ENCODE measurements around the gene CHGA. TPM values are rescaled to one million over a fixed set of nuclear protein-coding genes. Genes with fewer than 3 reads are reported as not detected.

CHGA gene, protein sequence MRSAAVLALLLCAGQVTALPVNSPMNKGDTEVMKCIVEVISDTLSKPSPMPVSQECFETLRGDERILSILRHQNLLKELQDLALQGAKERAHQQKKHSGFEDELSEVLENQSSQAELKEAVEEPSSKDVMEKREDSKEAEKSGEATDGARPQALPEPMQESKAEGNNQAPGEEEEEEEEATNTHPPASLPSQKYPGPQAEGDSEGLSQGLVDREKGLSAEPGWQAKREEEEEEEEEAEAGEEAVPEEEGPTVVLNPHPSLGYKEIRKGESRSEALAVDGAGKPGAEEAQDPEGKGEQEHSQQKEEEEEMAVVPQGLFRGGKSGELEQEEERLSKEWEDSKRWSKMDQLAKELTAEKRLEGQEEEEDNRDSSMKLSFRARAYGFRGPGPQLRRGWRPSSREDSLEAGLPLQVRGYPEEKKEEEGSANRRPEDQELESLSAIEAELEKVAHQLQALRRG
- total RNA-seq = not detected
- not detected for polyA plus RNA-seq

GRCh38 chr14:92922883-92923743, at the start of gene CHGA:
Gene CHGA, plus strand, starts transcription at chr14:92923150. Its CDS starts 210 bp downstream, at chr14:92923360.
- Mint-ChIP-seq H3K36me3 (no peaks in the 10 kb centered on the region), H3K27ac (peak within 1 kb of the TSS in 1 of 7 donors; percentile 66), H3K4me3 (no peak within 1 kb of the TSS), H3K27me3 (peaks cover 19 to 34% of the 10 kb centered on the region in 2 donors), H3K4me1 (peaks cover 0 to 5% (median 4%) of the 10 kb centered on the region in 4 donors), H3K9me3 (peaks cover 0 to 16% (median 0%) of the 10 kb centered on the region in 8 donors)
- intact Hi-C loops (cut with micrococcal nuclease) = no loop called here
- Histone ChIP-seq H3K4me3 (ENCODE audit: low read length in 2 of 2) (no peak within 1 kb of the TSS), H3K27me3 (ENCODE audit: insufficient read depth, low read length) (no peaks in the 10 kb centered on the region), H3K27ac (ENCODE audit: low read depth, low read length) (no peak within 1 kb of the TSS), H3K9me3 (ENCODE audit: control insufficient read depth in 1 of 2, low read length in 2 of 2) (no peaks in the 10 kb centered on the region), H3K36me3 (ENCODE audit: insufficient read depth, low read length) (no peaks in the 10 kb centered on the region), H3K4me1 (ENCODE audit: insufficient read depth, low read length) (no peaks in the 10 kb centered on the region)
- POLR2A ChIA-PET (ENCODE audit: partially characterized antibody) = no interaction called here
- CTCF ChIA-PET (ENCODE audit: partially characterized antibody) = no interaction called here
- DNase-seq = peak in 4 of 5 donors; percentile 14 to 33 (median 32)

GRCh38 chr14:92874962-92875661, 47.8 kb upstream of the CHGA start:
- Mint-ChIP-seq H3K4me3 (no peak overlapping the region), H3K4me1 (no peaks in the 10 kb centered on the region), H3K27ac (no peak overlapping the region), H3K27me3 (peaks cover 4 to 7% of the 10 kb centered on the region in 2 donors), H3K9me3 (no peaks in the 10 kb centered on the region), H3K36me3 (no peaks in the 10 kb centered on the region)
- no peaks in the 10 kb centered on the region for H3K9me3 ChIP-seq (ENCODE audit: control insufficient read depth in 1 of 2, low read length in 2 of 2)
- DNase-seq = no peak
- no peak overlapping the region for H3K27ac ChIP-seq (ENCODE audit: low read depth, low read length)
- no peaks in the 10 kb centered on the region for H3K36me3 ChIP-seq (ENCODE audit: insufficient read depth, low read length)
- H3K27me3 ChIP-seq (ENCODE audit: insufficient read depth, low read length) = no peaks in the 10 kb centered on the region
- CTCF ChIA-PET (ENCODE audit: partially characterized antibody) = no interaction called here
- intact Hi-C loops (cut with micrococcal nuclease) = no loop called here
- POLR2A ChIA-PET (ENCODE audit: partially characterized antibody) = interaction anchor here (0.7 kb wide), 1 partner anchor 26 kb away, joined by 3 read pairs; no protein-coding TSS in a partner anchor
- H3K4me3 ChIP-seq (ENCODE audit: low read length in 2 of 2) = no peak overlapping the region
- H3K4me1 ChIP-seq (ENCODE audit: insufficient read depth, low read length) = no peaks in the 10 kb centered on the region

- Mint-ChIP-seq H3K9me3 (no peaks in the 10 kb centered on the region), H3K36me3 (no peaks in the 10 kb centered on the region), H3K27ac (no peak overlapping the region), H3K27me3 (peaks cover 9 to 10% of the 10 kb centered on the region in 2 donors), H3K4me1 (no peaks in the 10 kb centered on the region), H3K4me3 (no peak overlapping the region)
- POLR2A ChIA-PET (ENCODE audit: partially characterized antibody) = no interaction called here
- H3K4me3 ChIP-seq (ENCODE audit: low read length in 2 of 2) = no peak overlapping the region
- no peak overlapping the region for H3K27ac ChIP-seq (ENCODE audit: low read depth, low read length)
- no peak for DNase-seq
- no peaks in the 10 kb centered on the region for H3K4me1 ChIP-seq (ENCODE audit: insufficient read depth, low read length)
- no peaks in the 10 kb centered on the region for H3K36me3 ChIP-seq (ENCODE audit: insufficient read depth, low read length)
- CTCF ChIA-PET (ENCODE audit: partially characterized antibody) = no interaction called here
- no peaks in the 10 kb centered on the region for H3K9me3 ChIP-seq (ENCODE audit: control insufficient read depth in 1 of 2, low read length in 2 of 2)
- intact Hi-C loops (cut with micrococcal nuclease) = no loop called here
- H3K27me3 ChIP-seq (ENCODE audit: insufficient read depth, low read length) = no peaks in the 10 kb centered on the region
These were observed 45.1 kb upstream of the CHGA start for GRCh38 chr14:92877757-92878431.

DNA sequence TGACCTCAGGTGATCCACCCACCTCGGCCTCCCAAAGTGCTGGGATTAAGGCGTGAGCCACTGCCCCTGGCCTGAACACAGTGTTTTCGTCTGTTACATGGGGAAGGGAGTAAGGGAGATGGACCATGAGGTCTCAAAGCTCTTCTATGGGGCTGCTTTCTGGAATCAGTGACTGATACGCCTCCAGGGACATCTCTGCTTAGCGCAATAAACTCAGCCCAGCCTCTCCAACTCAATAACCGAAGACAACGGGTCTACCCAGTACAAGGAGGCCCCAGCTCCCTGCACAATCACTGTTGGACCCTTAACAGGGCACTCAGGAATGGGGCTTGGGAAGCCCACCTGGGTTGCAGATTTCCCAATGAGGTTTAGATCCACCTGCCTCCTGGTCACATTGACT, 42.6 kb upstream of the CHGA start:
- Mint-ChIP-seq H3K27me3 (peaks cover 14 to 16% of the 10 kb centered on the region in 2 donors), H3K27ac (no peak overlapping the region), H3K4me3 (no peak overlapping the region), H3K4me1 (no peaks in the 10 kb centered on the region), H3K9me3 (no peaks in the 10 kb centered on the region), H3K36me3 (no peaks in the 10 kb centered on the region)
- Histone ChIP-seq H3K4me3 (ENCODE audit: low read length in 2 of 2) (no peak overlapping the region), H3K27ac (ENCODE audit: low read depth, low read length) (no peak overlapping the region), H3K4me1 (ENCODE audit: insufficient read depth, low read length) (no peaks in the 10 kb centered on the region), H3K9me3 (ENCODE audit: control insufficient read depth in 1 of 2, low read length in 2 of 2) (no peaks in the 10 kb centered on the region), H3K36me3 (ENCODE audit: insufficient read depth, low read length) (no peaks in the 10 kb centered on the region), H3K27me3 (ENCODE audit: insufficient read depth, low read length) (no peaks in the 10 kb centered on the region)
- intact Hi-C loops (cut with micrococcal nuclease) = no loop called here
- POLR2A ChIA-PET (ENCODE audit: partially characterized antibody) = no interaction called here
- DNase-seq = no peak
- CTCF ChIA-PET (ENCODE audit: partially characterized antibody) = no interaction called here

- Mint-ChIP-seq H3K27me3 (peaks cover 14 to 19% of the 10 kb centered on the region in 2 donors), H3K36me3 (no peaks in the 10 kb centered on the region), H3K27ac (no peak overlapping the region), H3K9me3 (no peaks in the 10 kb centered on the region), H3K4me3 (no peak overlapping the region), H3K4me1 (no peaks in the 10 kb centered on the region)
- ChIA-PET POLR2A (ENCODE audit: partially characterized antibody) (no interaction called here), CTCF (ENCODE audit: partially characterized antibody) (no interaction called here)
- intact Hi-C loops (cut with micrococcal nuclease) = no loop called here
- Histone ChIP-seq H3K4me3 (ENCODE audit: low read length in 2 of 2) (no peak overlapping the region), H3K27ac (ENCODE audit: low read depth, low read length) (no peak overlapping the region), H3K9me3 (ENCODE audit: control insufficient read depth in 1 of 2, low read length in 2 of 2) (no peaks in the 10 kb centered on the region), H3K36me3 (ENCODE audit: insufficient read depth, low read length) (no peaks in the 10 kb centered on the region), H3K4me1 (ENCODE audit: insufficient read depth, low read length) (no peaks in the 10 kb centered on the region), H3K27me3 (ENCODE audit: insufficient read depth, low read length) (no peaks in the 10 kb centered on the region)
- DNase-seq = no peak
These were observed 42.1 kb upstream of the CHGA start for GRCh38 chr14:92880851-92881250.

- ChIA-PET POLR2A (ENCODE audit: partially characterized antibody) (no interaction called here), CTCF (ENCODE audit: partially characterized antibody) (no interaction called here)
- peaks cover 0 to under 1% (median 0%) of the 10 kb centered on the region in 8 donors for H3K9me3 Mint-ChIP-seq
- H3K4me3 Mint-ChIP-seq = no peak overlapping the region
- Histone ChIP-seq H3K4me1 (ENCODE audit: insufficient read depth, low read length) (no peaks in the 10 kb centered on the region), H3K9me3 (ENCODE audit: control insufficient read depth in 1 of 2, low read length in 2 of 2) (no peaks in the 10 kb centered on the region), H3K4me3 (ENCODE audit: low read length in 2 of 2) (no peak overlapping the region), H3K36me3 (ENCODE audit: insufficient read depth, low read length) (no peaks in the 10 kb centered on the region), H3K27ac (ENCODE audit: low read depth, low read length) (no peak overlapping the region), H3K27me3 (ENCODE audit: insufficient read depth, low read length) (no peaks in the 10 kb centered on the region)
- no peaks in the 10 kb centered on the region for H3K4me1 Mint-ChIP-seq
- no peaks in the 10 kb centered on the region for H3K36me3 Mint-ChIP-seq
- H3K27me3 Mint-ChIP-seq = peaks cover 15 to 21% of the 10 kb centered on the region in 2 donors
- no peak for DNase-seq
- no peak overlapping the region for H3K27ac Mint-ChIP-seq
- intact Hi-C loops (cut with micrococcal nuclease) = no loop called here
These were observed 39.9 kb upstream of the CHGA start for GRCh38 chr14:92883066-92883465.
